ENCODE measurements around the gene TOP2A.
"Not testable (repeated sequence)": the region's sequence is repeated elsewhere in the genome, so short reads cannot be mapped to it uniquely, and the experiment has no call there.

DNA sequence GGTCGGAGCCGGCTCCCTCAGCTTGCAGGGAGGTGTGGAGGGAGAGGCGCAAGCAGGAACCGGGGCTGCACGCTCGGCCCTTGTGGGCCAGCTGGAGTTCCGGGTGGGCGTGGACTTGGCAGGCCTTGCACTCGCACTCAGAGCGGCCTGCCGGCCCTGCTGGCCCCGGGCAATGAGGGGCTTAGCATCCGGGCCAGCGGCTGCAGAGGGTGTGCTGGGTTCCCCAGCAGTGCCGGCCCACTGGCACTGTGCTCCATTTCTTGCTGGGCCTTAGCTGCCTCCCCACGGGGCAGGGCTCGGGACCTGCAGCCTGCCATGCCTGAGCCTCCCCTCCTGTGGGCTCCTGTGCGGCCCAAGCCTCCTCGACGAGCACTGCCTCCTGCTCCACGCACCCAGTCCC is 41.9 kb downstream of the TOP2A start:
- TF ChIP-seq CEBPB (IDR thresholded peaks at IDR 0.05; ENCODE audit: low read depth); POLR2A (IDR thresholded peaks at IDR 0.05; ENCODE audit: borderline replicate concordance, extremely low read depth, insufficient read depth, insufficient read length); JUND (IDR thresholded peaks at IDR 0.05); SP1 (IDR thresholded peaks at IDR 0.05; ENCODE audit: low read depth); TCF7L2 (IDR thresholded peaks at IDR 0.05; ENCODE audit: borderline replicate concordance, extremely low read depth, insufficient read depth, insufficient read length); POLR2AphosphoS5 (IDR thresholded peaks at IDR 0.05; ENCODE audit: low read depth, low read length); EZH2 (IDR thresholded peaks at IDR 0.05); ZFX (IDR thresholded peaks at IDR 0.05); EZH2phosphoT487 (IDR thresholded peaks at IDR 0.05; ENCODE audit: borderline replicate concordance): not testable (repeated sequence)
- TF ChIP-seq, protein P1, sequence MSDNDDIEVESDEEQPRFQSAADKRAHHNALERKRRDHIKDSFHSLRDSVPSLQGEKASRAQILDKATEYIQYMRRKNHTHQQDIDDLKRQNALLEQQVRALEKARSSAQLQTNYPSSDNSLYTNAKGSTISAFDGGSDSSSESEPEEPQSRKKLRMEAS (IDR thresholded peaks at IDR 0.05): not testable (repeated sequence)
- TF ChIP-seq, protein P2, sequence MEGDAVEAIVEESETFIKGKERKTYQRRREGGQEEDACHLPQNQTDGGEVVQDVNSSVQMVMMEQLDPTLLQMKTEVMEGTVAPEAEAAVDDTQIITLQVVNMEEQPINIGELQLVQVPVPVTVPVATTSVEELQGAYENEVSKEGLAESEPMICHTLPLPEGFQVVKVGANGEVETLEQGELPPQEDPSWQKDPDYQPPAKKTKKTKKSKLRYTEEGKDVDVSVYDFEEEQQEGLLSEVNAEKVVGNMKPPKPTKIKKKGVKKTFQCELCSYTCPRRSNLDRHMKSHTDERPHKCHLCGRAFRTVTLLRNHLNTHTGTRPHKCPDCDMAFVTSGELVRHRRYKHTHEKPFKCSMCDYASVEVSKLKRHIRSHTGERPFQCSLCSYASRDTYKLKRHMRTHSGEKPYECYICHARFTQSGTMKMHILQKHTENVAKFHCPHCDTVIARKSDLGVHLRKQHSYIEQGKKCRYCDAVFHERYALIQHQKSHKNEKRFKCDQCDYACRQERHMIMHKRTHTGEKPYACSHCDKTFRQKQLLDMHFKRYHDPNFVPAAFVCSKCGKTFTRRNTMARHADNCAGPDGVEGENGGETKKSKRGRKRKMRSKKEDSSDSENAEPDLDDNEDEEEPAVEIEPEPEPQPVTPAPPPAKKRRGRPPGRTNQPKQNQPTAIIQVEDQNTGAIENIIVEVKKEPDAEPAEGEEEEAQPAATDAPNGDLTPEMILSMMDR (IDR thresholded peaks at IDR 0.05 in 2 of 3, conservative IDR thresholded peaks at IDR 0.05 in 1 of 3; ENCODE audit: borderline replicate concordance in 1 of 3, insufficient read depth in 1 of 3, low read depth in 2 of 3, low read length in 2 of 3): not testable (repeated sequence)
- TF ChIP-seq, protein P3, sequence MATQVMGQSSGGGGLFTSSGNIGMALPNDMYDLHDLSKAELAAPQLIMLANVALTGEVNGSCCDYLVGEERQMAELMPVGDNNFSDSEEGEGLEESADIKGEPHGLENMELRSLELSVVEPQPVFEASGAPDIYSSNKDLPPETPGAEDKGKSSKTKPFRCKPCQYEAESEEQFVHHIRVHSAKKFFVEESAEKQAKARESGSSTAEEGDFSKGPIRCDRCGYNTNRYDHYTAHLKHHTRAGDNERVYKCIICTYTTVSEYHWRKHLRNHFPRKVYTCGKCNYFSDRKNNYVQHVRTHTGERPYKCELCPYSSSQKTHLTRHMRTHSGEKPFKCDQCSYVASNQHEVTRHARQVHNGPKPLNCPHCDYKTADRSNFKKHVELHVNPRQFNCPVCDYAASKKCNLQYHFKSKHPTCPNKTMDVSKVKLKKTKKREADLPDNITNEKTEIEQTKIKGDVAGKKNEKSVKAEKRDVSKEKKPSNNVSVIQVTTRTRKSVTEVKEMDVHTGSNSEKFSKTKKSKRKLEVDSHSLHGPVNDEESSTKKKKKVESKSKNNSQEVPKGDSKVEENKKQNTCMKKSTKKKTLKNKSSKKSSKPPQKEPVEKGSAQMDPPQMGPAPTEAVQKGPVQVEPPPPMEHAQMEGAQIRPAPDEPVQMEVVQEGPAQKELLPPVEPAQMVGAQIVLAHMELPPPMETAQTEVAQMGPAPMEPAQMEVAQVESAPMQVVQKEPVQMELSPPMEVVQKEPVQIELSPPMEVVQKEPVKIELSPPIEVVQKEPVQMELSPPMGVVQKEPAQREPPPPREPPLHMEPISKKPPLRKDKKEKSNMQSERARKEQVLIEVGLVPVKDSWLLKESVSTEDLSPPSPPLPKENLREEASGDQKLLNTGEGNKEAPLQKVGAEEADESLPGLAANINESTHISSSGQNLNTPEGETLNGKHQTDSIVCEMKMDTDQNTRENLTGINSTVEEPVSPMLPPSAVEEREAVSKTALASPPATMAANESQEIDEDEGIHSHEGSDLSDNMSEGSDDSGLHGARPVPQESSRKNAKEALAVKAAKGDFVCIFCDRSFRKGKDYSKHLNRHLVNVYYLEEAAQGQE (IDR thresholded peaks at IDR 0.05; ENCODE audit: low read depth): not testable (repeated sequence)
